ENCODE measurements around the gene PARD6G.

PARD6G gene

GRCh38 chr18:80140455-80140985 is 106.8 kb downstream of the PARD6G start:
- Histone ChIP-seq H3K27ac (ENCODE audit: insufficient read depth in 1 of 2, low read depth in 1 of 2, low read length in 2 of 2, poor library complexity in 1 of 2, severe bottlenecking in 2 of 2) (no peak overlapping the region), H3K27me3 (replicated peaks in 2 of 5; ENCODE audit: control insufficient read depth in 4 of 5, insufficient read depth in 5 of 5, low read length in 4 of 5) (no peaks in the 10 kb centered on the region), H3K36me3 (ENCODE audit: control insufficient read depth in 4 of 4, insufficient read depth in 4 of 4, low read length in 3 of 4) (peaks cover 6 to 44% (median 32%) of the 10 kb centered on the region in 4 experiments), H3K4me1 (ENCODE audit: control extremely low read depth in 1 of 4, control insufficient read depth in 4 of 4, insufficient read depth in 4 of 4, low read length in 3 of 4) (no peaks in the 10 kb centered on the region), H3K4me3 (ENCODE audit: control insufficient read depth in 1 of 7, extremely low read depth in 1 of 7, insufficient read depth in 4 of 7, low read depth in 2 of 7, low read length in 6 of 7) (no peak overlapping the region), H3K9me3 (ENCODE audit: control extremely low read depth in 1 of 5, control insufficient read depth in 4 of 5, insufficient read depth in 2 of 5, low read depth in 1 of 5, low read length in 4 of 5) (no peaks in the 10 kb centered on the region)
- ChIA-PET POLR2A (no interaction called here), CTCF (interaction anchor here (1.1 to 1.2 kb wide), 2 partner anchors 15 to 19 kb away, joined by 3 read pairs; no protein-coding TSS in a partner anchor)
- DNase-seq: no peak
- 100% methylated on average over 3 of the region's 5 CpGs for WGBS (ENCODE audit: insufficient coverage)

DNA sequence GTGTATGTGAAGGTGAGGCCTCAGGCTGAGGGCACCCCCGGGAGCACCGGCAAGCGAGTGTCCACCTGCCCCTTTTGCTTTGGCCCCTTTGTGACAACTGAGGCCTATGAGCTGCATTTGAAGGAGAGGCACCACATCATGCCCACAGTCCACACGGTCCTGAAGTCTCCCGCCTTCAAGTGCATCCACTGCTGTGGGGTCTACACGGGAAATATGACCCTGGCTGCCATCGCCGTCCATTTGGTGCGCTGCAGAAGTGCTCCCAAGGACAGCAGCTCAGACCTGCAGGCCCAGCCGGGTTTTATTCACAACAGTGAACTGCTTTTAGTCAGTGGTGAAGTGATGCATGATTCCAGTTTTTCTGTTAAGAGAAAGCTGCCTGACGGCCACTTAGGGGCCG is 109.3 kb downstream of the PARD6G start:
- DNase-seq: no peak
- Histone ChIP-seq H3K4me1 (ENCODE audit: control extremely low read depth in 1 of 4, control insufficient read depth in 4 of 4, insufficient read depth in 4 of 4, low read length in 3 of 4) (no peaks in the 10 kb centered on the region), H3K36me3 (ENCODE audit: control insufficient read depth in 4 of 4, insufficient read depth in 4 of 4, low read length in 3 of 4) (peaks cover 13 to 67% (median 43%) of the 10 kb centered on the region in 4 experiments), H3K27ac (ENCODE audit: insufficient read depth in 1 of 2, low read depth in 1 of 2, low read length in 2 of 2, poor library complexity in 1 of 2, severe bottlenecking in 2 of 2) (no peak overlapping the region), H3K9me3 (ENCODE audit: control extremely low read depth in 1 of 5, control insufficient read depth in 4 of 5, insufficient read depth in 2 of 5, low read depth in 1 of 5, low read length in 4 of 5) (no peaks in the 10 kb centered on the region), H3K4me3 (ENCODE audit: control insufficient read depth in 1 of 7, extremely low read depth in 1 of 7, insufficient read depth in 4 of 7, low read depth in 2 of 7, low read length in 6 of 7) (no peak overlapping the region), H3K27me3 (replicated peaks in 2 of 5; ENCODE audit: control insufficient read depth in 4 of 5, insufficient read depth in 5 of 5, low read length in 4 of 5) (no peaks in the 10 kb centered on the region)
- ChIA-PET POLR2A (interaction anchor here (1.0 kb wide), 1 partner anchor 24 kb away, joined by 3 read pairs; no protein-coding TSS in a partner anchor), CTCF (interaction anchor here (1.0 kb wide), 1 partner anchor 9 kb away, joined by 3 read pairs; no protein-coding TSS in a partner anchor)
- 93% methylated on average over 10 of the region's 12 CpGs for whole genome bisulfite sequencing (ENCODE audit: insufficient coverage)

- Histone ChIP-seq H3K4me1 (ENCODE audit: control extremely low read depth in 1 of 4, control insufficient read depth in 4 of 4, insufficient read depth in 4 of 4, low read length in 3 of 4) (no peaks in the 10 kb centered on the region), H3K9me3 (ENCODE audit: control extremely low read depth in 1 of 5, control insufficient read depth in 4 of 5, insufficient read depth in 2 of 5, low read depth in 1 of 5, low read length in 4 of 5) (no peaks in the 10 kb centered on the region), H3K36me3 (ENCODE audit: control insufficient read depth in 4 of 4, insufficient read depth in 4 of 4, low read length in 3 of 4) (peaks cover 9 to 68% (median 45%) of the 10 kb centered on the region in 4 experiments), H3K4me3 (ENCODE audit: control insufficient read depth in 1 of 7, extremely low read depth in 1 of 7, insufficient read depth in 4 of 7, low read depth in 2 of 7, low read length in 6 of 7) (no peak overlapping the region), H3K27me3 (replicated peaks in 2 of 5; ENCODE audit: control insufficient read depth in 4 of 5, insufficient read depth in 5 of 5, low read length in 4 of 5) (no peaks in the 10 kb centered on the region), H3K27ac (ENCODE audit: insufficient read depth in 1 of 2, low read depth in 1 of 2, low read length in 2 of 2, poor library complexity in 1 of 2, severe bottlenecking in 2 of 2) (no peak overlapping the region)
- ChIA-PET CTCF (no interaction called here), POLR2A (no interaction called here)
- WGBS (ENCODE audit: insufficient coverage): 98% methylated on average over 14 of the region's 14 CpGs
- no peak for DNase-seq
These were observed 110.2 kb downstream of the PARD6G start for GRCh38 chr18:80137137-80137536.

GRCh38 chr18:80136679-80137078 is 110.6 kb downstream of the PARD6G start:
- Histone ChIP-seq H3K9me3 (ENCODE audit: control extremely low read depth in 1 of 5, control insufficient read depth in 4 of 5, insufficient read depth in 2 of 5, low read depth in 1 of 5, low read length in 4 of 5) (no peaks in the 10 kb centered on the region), H3K27ac (ENCODE audit: insufficient read depth in 1 of 2, low read depth in 1 of 2, low read length in 2 of 2, poor library complexity in 1 of 2, severe bottlenecking in 2 of 2) (no peak overlapping the region), H3K4me3 (ENCODE audit: control insufficient read depth in 1 of 7, extremely low read depth in 1 of 7, insufficient read depth in 4 of 7, low read depth in 2 of 7, low read length in 6 of 7) (no peak overlapping the region), H3K36me3 (ENCODE audit: control insufficient read depth in 4 of 4, insufficient read depth in 4 of 4, low read length in 3 of 4) (peaks cover 13 to 68% (median 45%) of the 10 kb centered on the region in 4 experiments), H3K27me3 (replicated peaks in 2 of 5; ENCODE audit: control insufficient read depth in 4 of 5, insufficient read depth in 5 of 5, low read length in 4 of 5) (no peaks in the 10 kb centered on the region), H3K4me1 (ENCODE audit: control extremely low read depth in 1 of 4, control insufficient read depth in 4 of 4, insufficient read depth in 4 of 4, low read length in 3 of 4) (no peaks in the 10 kb centered on the region)
- POLR2A ChIA-PET: no interaction called here
- WGBS (ENCODE audit: insufficient coverage): 94% methylated on average over 7 of the region's 8 CpGs
- no peak for DNase-seq
- CTCF ChIA-PET: no interaction called here

DNA sequence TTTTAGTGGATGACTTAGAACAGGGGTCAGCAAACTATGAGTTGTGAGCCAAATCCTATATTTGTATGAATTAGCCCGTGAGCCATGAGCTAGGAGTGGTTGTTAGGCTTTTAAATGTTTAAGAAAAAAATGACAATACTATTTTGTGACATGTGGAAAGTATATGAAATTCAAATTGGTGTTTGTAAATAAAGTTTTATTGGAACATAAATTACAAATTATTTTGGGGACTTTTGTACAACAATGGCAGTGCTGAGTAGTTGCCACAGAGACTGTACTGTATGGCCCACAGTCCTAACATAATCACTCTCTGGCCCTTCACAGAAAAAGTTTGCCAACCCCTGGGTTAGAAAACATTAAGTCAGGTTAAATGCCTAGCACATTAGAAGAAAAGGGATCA is 112.2 kb downstream of the PARD6G start:
- no peak overlapping the region for H3K4me3 ChIP-seq (ENCODE audit: control insufficient read depth in 1 of 7, extremely low read depth in 1 of 7, insufficient read depth in 4 of 7, low read depth in 2 of 7, low read length in 6 of 7)
- H3K4me1 ChIP-seq (ENCODE audit: control extremely low read depth in 1 of 4, control insufficient read depth in 4 of 4, insufficient read depth in 4 of 4, low read length in 3 of 4): no peaks in the 10 kb centered on the region
- DNase-seq: no peak
- H3K27ac ChIP-seq (ENCODE audit: insufficient read depth in 1 of 2, low read depth in 1 of 2, low read length in 2 of 2, poor library complexity in 1 of 2, severe bottlenecking in 2 of 2): no peak overlapping the region
- H3K9me3 ChIP-seq (ENCODE audit: control extremely low read depth in 1 of 5, control insufficient read depth in 4 of 5, insufficient read depth in 2 of 5, low read depth in 1 of 5, low read length in 4 of 5): no peaks in the 10 kb centered on the region
- CTCF ChIA-PET: interaction anchor here (0.9 to 1.4 kb wide), 2 partner anchors 11 to 22 kb away, joined by 3 read pairs; no protein-coding TSS in a partner anchor
- POLR2A ChIA-PET: no interaction called here
- H3K36me3 ChIP-seq (ENCODE audit: control insufficient read depth in 4 of 4, insufficient read depth in 4 of 4, low read length in 3 of 4): peaks cover 13 to 74% (median 43%) of the 10 kb centered on the region in 4 experiments
- H3K27me3 ChIP-seq (replicated peaks in 2 of 5; ENCODE audit: control insufficient read depth in 4 of 5, insufficient read depth in 5 of 5, low read length in 4 of 5): no peaks in the 10 kb centered on the region
- WGBS (ENCODE audit: insufficient coverage): 100% methylated on average over 1 of the region's 1 CpG

DNA sequence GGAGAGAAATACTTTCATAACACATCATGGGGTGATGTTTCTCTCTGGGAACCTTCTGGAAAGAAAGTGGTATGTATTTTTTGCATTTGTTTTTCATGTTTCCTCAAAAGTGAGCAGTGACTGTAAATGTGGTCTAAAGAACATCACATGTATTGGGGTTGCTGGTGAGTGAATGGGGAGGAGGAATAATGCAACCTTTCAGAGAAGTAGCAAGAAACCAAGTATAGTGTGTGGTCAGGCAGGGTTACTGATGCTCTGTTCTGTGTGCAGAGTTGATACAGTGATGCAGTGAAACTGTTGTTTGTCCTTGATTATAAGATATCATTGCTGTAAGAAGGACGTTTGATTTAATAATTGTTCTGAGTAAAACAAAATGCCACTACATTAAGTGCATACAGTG is 114.2 kb downstream of the PARD6G start:
- ChIA-PET CTCF (interaction anchor here (0.6 kb wide), 2 partner anchors 335 to 609 kb away, joined by 3 to 6 read pairs; partner anchors contain the start of gene KCNG2), POLR2A (no interaction called here)
- Histone ChIP-seq H3K27ac (ENCODE audit: insufficient read depth in 1 of 2, low read depth in 1 of 2, low read length in 2 of 2, poor library complexity in 1 of 2, severe bottlenecking in 2 of 2) (no peak overlapping the region), H3K4me1 (ENCODE audit: control extremely low read depth in 1 of 4, control insufficient read depth in 4 of 4, insufficient read depth in 4 of 4, low read length in 3 of 4) (no peaks in the 10 kb centered on the region), H3K36me3 (ENCODE audit: control insufficient read depth in 4 of 4, insufficient read depth in 4 of 4, low read length in 3 of 4) (peaks cover 11 to 67% (median 38%) of the 10 kb centered on the region in 4 experiments), H3K4me3 (ENCODE audit: control insufficient read depth in 1 of 7, extremely low read depth in 1 of 7, insufficient read depth in 4 of 7, low read depth in 2 of 7, low read length in 6 of 7) (no peak overlapping the region), H3K9me3 (ENCODE audit: control extremely low read depth in 1 of 5, control insufficient read depth in 4 of 5, insufficient read depth in 2 of 5, low read depth in 1 of 5, low read length in 4 of 5) (no peaks in the 10 kb centered on the region), H3K27me3 (replicated peaks in 2 of 5; ENCODE audit: control insufficient read depth in 4 of 5, insufficient read depth in 5 of 5, low read length in 4 of 5) (no peaks in the 10 kb centered on the region)
- no CpG with 5 or more reads among the region's 1 CpG for WGBS (ENCODE audit: insufficient coverage)
- no peak for DNase-seq

- Histone ChIP-seq H3K9me3 (ENCODE audit: control extremely low read depth in 1 of 5, control insufficient read depth in 4 of 5, insufficient read depth in 2 of 5, low read depth in 1 of 5, low read length in 4 of 5) (no peaks in the 10 kb centered on the region), H3K27ac (ENCODE audit: insufficient read depth in 1 of 2, low read depth in 1 of 2, low read length in 2 of 2, poor library complexity in 1 of 2, severe bottlenecking in 2 of 2) (no peak overlapping the region), H3K4me1 (ENCODE audit: control extremely low read depth in 1 of 4, control insufficient read depth in 4 of 4, insufficient read depth in 4 of 4, low read length in 3 of 4) (no peaks in the 10 kb centered on the region), H3K27me3 (replicated peaks in 2 of 5; ENCODE audit: control insufficient read depth in 4 of 5, insufficient read depth in 5 of 5, low read length in 4 of 5) (no peaks in the 10 kb centered on the region), H3K36me3 (ENCODE audit: control insufficient read depth in 4 of 4, insufficient read depth in 4 of 4, low read length in 3 of 4) (peaks cover 11 to 61% (median 32%) of the 10 kb centered on the region in 4 experiments), H3K4me3 (ENCODE audit: control insufficient read depth in 1 of 7, extremely low read depth in 1 of 7, insufficient read depth in 4 of 7, low read depth in 2 of 7, low read length in 6 of 7) (no peak overlapping the region)
- 95% methylated on average over 2 of the region's 3 CpGs for WGBS (ENCODE audit: insufficient coverage)
- DNase-seq: no peak
- POLR2A ChIA-PET: no interaction called here
- CTCF ChIA-PET: no interaction called here
These were observed 115.0 kb downstream of the PARD6G start for GRCh38 chr18:80132180-80132812.
